K562 (cell line): ENCODE data around the gene ABHD3. TPM values are rescaled to one million over a fixed set of nuclear protein-coding genes. Genes with fewer than 3 reads are reported as not detected.
A peak's percentile ranks its signal among the peaks of the same experiment; 100 is the strongest.

Experiments used
- E2F1 ChIP-seq: sonication (generic); formaldehyde crosslinking; IDR thresholded peaks from 2 replicates; pipeline ENCODE4 v1.8.1; 2023; ENCODE audit warnings: mild to moderate bottlenecking, missing genetic modification reagents, moderate library complexity
- REST ChIP-seq, 2 experiments: fragments of 450-650 bp; formaldehyde crosslinking in 1 of 2; IDR thresholded peaks; 2 replicates each; pipeline versions ENCODE4 v1.4.0 to v1.6.1; 2014 to 2020; ENCODE audit warnings: mild to moderate bottlenecking in 2 of 2, borderline replicate concordance in 1 of 2, low read depth in 1 of 2
- ZNF407 ChIP-seq: fragments of 450-650 bp; IDR thresholded peaks from 2 replicates; pipeline ENCODE4 v1.6.1; 2016; ENCODE audit warnings: low read depth
- polyA plus RNA-seq, 8 experiments: library from polyadenylated mRNA; depleted of rRNA in 4 of 8; stranded (reverse) in 5 of 8; unstranded in 3 of 8; fragments of >200 nt; fragmentation: Nextera tagmentation in 2 of 8; fragmentation: Illumina TruSeq in 1 of 8; extraction: Ambion mirVana in 2 of 8; extraction: Trizol in 1 of 8; gene quantifications; 2 replicates each; pipeline versions ENCODE4 v1.2.1 to v1.2.3, GENCODE V29; 2011 to 2014; ENCODE audit warnings: inconsistent platforms in 1 of 8, missing spikeins in 1 of 8
- total RNA-seq, 7 experiments: library from RNA; depleted of rRNA in 6 of 7; stranded (reverse); fragments of >200 nt in 6 of 7; fragmentation: Illumina TruSeq in 2 of 7; extraction: Trizol in 2 of 7; gene quantifications; 2 replicates each; pipeline versions ENCODE4 v1.2.1 to v1.2.3, GENCODE V29; 2011 to 2021; ENCODE audit warnings: low replicate concordance in 1 of 7

The ABHD3 gene
- total and polyA plus RNA-seq, 9 of the 15 experiments (the other 6 are each of a cell fraction or from before 2014, with no cell fraction given), result 6.3 to 38.8 (median 19.4) TPM

- TF ChIP-seq REST (IDR thresholded peaks at IDR 0.05; ENCODE audit: borderline replicate concordance) (no peak), REST (CRISPR knock-in tag; IDR thresholded peaks at IDR 0.05; ENCODE audit: low read depth) (peak; percentile 28; the same call in 1 of the 2 replicates), E2F1 (peak; percentile 90), ZNF407 (no peak)
These were observed 92.2 kb downstream of the ABHD3 start, which contains the start of gene SNRPD1 (continued) for GRCh38 chr18:21612125-21613039.
